K562 (cell line): ENCODE data around the gene ERCC1.

Experiments
- CBX1 ChIP-seq: sonication (generic); IDR thresholded peaks from 2 replicates; pipeline ENCODE4 v1.6.1; 2016; ENCODE audit warnings: antibody characterized with exemption, low read depth, mild to moderate bottlenecking
- CHCHD3 ChIP-seq: fragments of 250-450 bp; sonication (Bioruptor Pico); IDR thresholded peaks from 2 replicates; pipeline ENCODE4 v2.1.2; 2022; ENCODE audit warnings: mild to moderate bottlenecking
- ERF ChIP-seq: fragments of 450-650 bp; formaldehyde crosslinking; IDR thresholded peaks from 2 replicates; pipeline ENCODE4 v1.4.0; 2020; ENCODE audit warnings: mild to moderate bottlenecking, mixed read lengths
- MAFG ChIP-seq: fragments of 450-650 bp; conservative IDR thresholded peaks from 2 replicates; pipeline ENCODE4 v1.6.1; 2016; ENCODE audit warnings: missing genetic modification characterization, missing compliant biosample characterization
- NCOR1 ChIP-seq: fragments of 450-650 bp; IDR thresholded peaks from 2 replicates; pipeline ENCODE4 v1.6.1; 2016; ENCODE audit warnings: mild to moderate bottlenecking, moderate library complexity
- POLR2A ChIP-seq: fragments of 450-650 bp; conservative IDR thresholded peaks from 2 replicates; pipeline ENCODE4 v1.6.1; 2016
- POLR2AphosphoS5 ChIP-seq: IDR thresholded peaks from 2 replicates; pipeline ENCODE4 v1.6.1; 2011; ENCODE audit warnings: mild to moderate bottlenecking, low read depth, low read length, moderate library complexity; ENCODE audit not compliant: control insufficient read depth, insufficient read depth
- POLR3G ChIP-seq: IDR thresholded peaks from 2 replicates; pipeline ENCODE4 v1.6.1; 2011; ENCODE audit not compliant: insufficient read length, insufficient replicate concordance; ENCODE audit errors: extremely low read depth
- TF ChIP-seq, protein P1 (sequence below), 3 experiments: IDR thresholded peaks in 2 of 3; conservative IDR thresholded peaks in 1 of 3; 2 replicates each; pipeline ENCODE4 v1.5.1; 2011 to 2012; ENCODE audit warnings: low read length in 3 of 3, mild to moderate bottlenecking in 3 of 3, control low read depth in 2 of 3, improper control_type of control experiment in 1 of 3, inconsistent platforms in 1 of 3, low read depth in 1 of 3, mixed read lengths in 1 of 3, moderate library complexity in 1 of 3; ENCODE audit not compliant: insufficient read depth in 2 of 3
- TF ChIP-seq, protein P2 (sequence below): fragments of 250-450 bp; sonication (Bioruptor Pico); IDR thresholded peaks from 2 replicates; pipeline ENCODE4 v1.8.0; 2021; ENCODE audit warnings: moderate library complexity, mild to moderate bottlenecking, inconsistent platforms
- TF ChIP-seq, protein P3 (sequence below), 2 experiments: fragments of 450-650 bp in 1 of 2; sonication (generic) in 1 of 2; formaldehyde crosslinking in 1 of 2; IDR thresholded peaks; 2 replicates each; pipeline versions ENCODE4 v1.7.1 to v1.9.0; 2016 to 2022; ENCODE audit warnings: inconsistent platforms in 1 of 2, mild to moderate bottlenecking in 1 of 2, missing genetic modification reagents in 1 of 2

DNA sequence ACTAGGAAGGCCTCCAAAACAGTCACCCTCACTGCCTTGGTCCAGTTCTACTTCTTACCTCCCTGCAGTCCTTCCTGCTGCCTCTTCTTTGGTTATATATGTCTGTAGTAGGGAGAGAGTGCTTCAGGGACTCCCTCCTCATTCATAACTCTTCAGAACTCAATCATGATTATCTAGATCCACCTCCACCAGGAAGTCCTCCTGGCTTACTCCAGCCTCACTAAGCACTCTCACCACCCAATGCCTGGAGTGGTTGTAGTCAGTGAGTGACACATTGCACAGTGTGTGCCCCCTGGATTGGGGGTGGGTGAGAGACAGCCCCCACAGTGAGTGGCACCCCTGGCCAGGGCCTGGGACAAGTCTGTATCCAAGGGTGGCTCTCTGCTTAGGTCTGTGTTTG lies 34.1 kb upstream of the ERCC1 start:
- no peak for TF ChIP-seq POLR2A
- TF ChIP-seq MAFG (tag) = no peak
- TF ChIP-seq, protein P1, sequence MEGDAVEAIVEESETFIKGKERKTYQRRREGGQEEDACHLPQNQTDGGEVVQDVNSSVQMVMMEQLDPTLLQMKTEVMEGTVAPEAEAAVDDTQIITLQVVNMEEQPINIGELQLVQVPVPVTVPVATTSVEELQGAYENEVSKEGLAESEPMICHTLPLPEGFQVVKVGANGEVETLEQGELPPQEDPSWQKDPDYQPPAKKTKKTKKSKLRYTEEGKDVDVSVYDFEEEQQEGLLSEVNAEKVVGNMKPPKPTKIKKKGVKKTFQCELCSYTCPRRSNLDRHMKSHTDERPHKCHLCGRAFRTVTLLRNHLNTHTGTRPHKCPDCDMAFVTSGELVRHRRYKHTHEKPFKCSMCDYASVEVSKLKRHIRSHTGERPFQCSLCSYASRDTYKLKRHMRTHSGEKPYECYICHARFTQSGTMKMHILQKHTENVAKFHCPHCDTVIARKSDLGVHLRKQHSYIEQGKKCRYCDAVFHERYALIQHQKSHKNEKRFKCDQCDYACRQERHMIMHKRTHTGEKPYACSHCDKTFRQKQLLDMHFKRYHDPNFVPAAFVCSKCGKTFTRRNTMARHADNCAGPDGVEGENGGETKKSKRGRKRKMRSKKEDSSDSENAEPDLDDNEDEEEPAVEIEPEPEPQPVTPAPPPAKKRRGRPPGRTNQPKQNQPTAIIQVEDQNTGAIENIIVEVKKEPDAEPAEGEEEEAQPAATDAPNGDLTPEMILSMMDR (IDR thresholded peaks at IDR 0.05 in 2 of 3, conservative IDR thresholded peaks at IDR 0.05 in 1 of 3; ENCODE audit: insufficient read depth in 2 of 3, low read depth in 1 of 3, low read length in 3 of 3) = no peak
- no peak for TF ChIP-seq NCOR1
- no peak for TF ChIP-seq ERF
- TF ChIP-seq, protein P2, sequence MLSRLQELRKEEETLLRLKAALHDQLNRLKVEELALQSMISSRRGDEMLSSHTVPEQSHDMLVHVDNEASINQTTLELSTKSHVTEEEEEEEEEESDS = no peak
- TF ChIP-seq CBX1 = no peak
- TF ChIP-seq, protein P3, sequence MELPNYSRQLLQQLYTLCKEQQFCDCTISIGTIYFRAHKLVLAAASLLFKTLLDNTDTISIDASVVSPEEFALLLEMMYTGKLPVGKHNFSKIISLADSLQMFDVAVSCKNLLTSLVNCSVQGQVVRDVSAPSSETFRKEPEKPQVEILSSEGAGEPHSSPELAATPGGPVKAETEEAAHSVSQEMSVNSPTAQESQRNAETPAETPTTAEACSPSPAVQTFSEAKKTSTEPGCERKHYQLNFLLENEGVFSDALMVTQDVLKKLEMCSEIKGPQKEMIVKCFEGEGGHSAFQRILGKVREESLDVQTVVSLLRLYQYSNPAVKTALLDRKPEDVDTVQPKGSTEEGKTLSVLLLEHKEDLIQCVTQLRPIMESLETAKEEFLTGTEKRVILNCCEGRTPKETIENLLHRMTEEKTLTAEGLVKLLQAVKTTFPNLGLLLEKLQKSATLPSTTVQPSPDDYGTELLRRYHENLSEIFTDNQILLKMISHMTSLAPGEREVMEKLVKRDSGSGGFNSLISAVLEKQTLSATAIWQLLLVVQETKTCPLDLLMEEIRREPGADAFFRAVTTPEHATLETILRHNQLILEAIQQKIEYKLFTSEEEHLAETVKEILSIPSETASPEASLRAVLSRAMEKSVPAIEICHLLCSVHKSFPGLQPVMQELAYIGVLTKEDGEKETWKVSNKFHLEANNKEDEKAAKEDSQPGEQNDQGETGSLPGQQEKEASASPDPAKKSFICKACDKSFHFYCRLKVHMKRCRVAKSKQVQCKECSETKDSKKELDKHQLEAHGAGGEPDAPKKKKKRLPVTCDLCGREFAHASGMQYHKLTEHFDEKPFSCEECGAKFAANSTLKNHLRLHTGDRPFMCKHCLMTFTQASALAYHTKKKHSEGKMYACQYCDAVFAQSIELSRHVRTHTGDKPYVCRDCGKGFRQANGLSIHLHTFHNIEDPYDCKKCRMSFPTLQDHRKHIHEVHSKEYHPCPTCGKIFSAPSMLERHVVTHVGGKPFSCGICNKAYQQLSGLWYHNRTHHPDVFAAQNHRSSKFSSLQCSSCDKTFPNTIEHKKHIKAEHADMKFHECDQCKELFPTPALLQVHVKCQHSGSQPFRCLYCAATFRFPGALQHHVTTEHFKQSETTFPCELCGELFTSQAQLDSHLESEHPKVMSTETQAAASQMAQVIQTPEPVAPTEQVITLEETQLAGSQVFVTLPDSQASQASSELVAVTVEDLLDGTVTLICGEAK (IDR thresholded peaks at IDR 0.05) = no peak
- TF ChIP-seq, protein P3 (CRISPR knock-in tag; IDR thresholded peaks at IDR 0.05) = no peak
- TF ChIP-seq CHCHD3 (CRISPR knock-in tag) = no peak
- no peak for TF ChIP-seq POLR3G
- no peak for TF ChIP-seq POLR2AphosphoS5
